Thyroid gland (tissue), 4 donors: ENCODE results near the gene TSPAN11.

Experiments used
- CTCF ChIP-seq, 6 experiments: fragments of 200-600 bp in 3 of 6; fragments of 450-650 bp in 3 of 6; sonication (generic) in 3 of 6; IDR thresholded peaks; one replicate each; pipeline ENCODE4 v1.5.1; 2016 to 2019; ENCODE audit warnings: antibody characterized with exemption in 6 of 6, mild to moderate bottlenecking in 2 of 6, inconsistent platforms in 1 of 6, moderate library complexity in 1 of 6
- POLR2A ChIP-seq, 2 donors: fragments of 450-650 bp; IDR thresholded peaks; one replicate each; pipeline ENCODE4 v1.6.1; 2017; ENCODE audit warnings: antibody characterized with exemption in 2 of 2, mild to moderate bottlenecking in 2 of 2, moderate library complexity in 1 of 2

GRCh38 chr12:30973830-30974229 is 47.3 kb downstream of the TSPAN11 start:
- TF ChIP-seq CTCF (IDR thresholded peaks at IDR 0.05): no peak
- no peak for TF ChIP-seq POLR2A (IDR thresholded peaks at IDR 0.05)
